Lower lobe of right lung (tissue), 2 donors: ENCODE measurements around the gene RASSF4. TPM values are rescaled to one million over a fixed set of nuclear protein-coding genes. Genes with fewer than 3 reads are reported as not detected.

Source experiments
- ATAC-seq, 2 donors: fragments of 200-7000 bp; cut with Tn5 transposase; one replicate each; pipeline ENCODE4 v1.9.1; 2020 to 2022; ENCODE audit warnings: mild to moderate bottlenecking in 2 of 2, moderate library complexity in 2 of 2
- DNase-seq: peaks from one replicate; pipeline ENCODE4 v3.0.0-alpha.2; 2020
- H3K27ac ChIP-seq: fragments of 200-600 bp; one replicate; pipeline ENCODE4 v1.8.0; 2022
- H3K27me3 ChIP-seq: fragments of 200-600 bp; one replicate; pipeline ENCODE4 v1.8.0; 2022; ENCODE audit warnings: low read depth
- H3K36me3 ChIP-seq: fragments of 200-600 bp; one replicate; pipeline ENCODE4 v1.8.0; 2022; ENCODE audit warnings: mild to moderate bottlenecking
- H3K4me1 ChIP-seq: fragments of 200-600 bp; one replicate; pipeline ENCODE4 v1.8.0; 2022
- H3K4me3 ChIP-seq: fragments of 200-600 bp; one replicate; pipeline ENCODE4 v1.8.0; 2022; ENCODE audit warnings: mild to moderate bottlenecking
- H3K9me3 ChIP-seq: fragments of 200-600 bp; one replicate; pipeline ENCODE4 v1.8.0; 2022
- intact Hi-C: fragments of 100-400 bp; cut with DNase I; formaldehyde crosslinking; loops from one replicate; pipeline ENCODE4 v1.11.0; 2022
- total RNA-seq: library from RNA; stranded (reverse); fragmentation: NEBNext Ultra II Directional; extraction: Animal tissue kit (Norgen Biotek cat#: 25700); gene quantifications from one replicate; pipeline ENCODE4 v1.2.1, GENCODE V29; 2021
- TF ChIP-seq, protein P1 (sequence below): fragments of 200-600 bp; IDR thresholded peaks from one replicate; pipeline ENCODE4 v1.8.0; 2022; ENCODE audit warnings: antibody characterized with exemption, mild to moderate bottlenecking
- donor health status: DM: no; HTN: yes; CAD: no; lungs with severe emphysema.

Gene RASSF4
- total RNA-seq, 1 donor from 2014 or later = 49.0 TPM

DNA sequence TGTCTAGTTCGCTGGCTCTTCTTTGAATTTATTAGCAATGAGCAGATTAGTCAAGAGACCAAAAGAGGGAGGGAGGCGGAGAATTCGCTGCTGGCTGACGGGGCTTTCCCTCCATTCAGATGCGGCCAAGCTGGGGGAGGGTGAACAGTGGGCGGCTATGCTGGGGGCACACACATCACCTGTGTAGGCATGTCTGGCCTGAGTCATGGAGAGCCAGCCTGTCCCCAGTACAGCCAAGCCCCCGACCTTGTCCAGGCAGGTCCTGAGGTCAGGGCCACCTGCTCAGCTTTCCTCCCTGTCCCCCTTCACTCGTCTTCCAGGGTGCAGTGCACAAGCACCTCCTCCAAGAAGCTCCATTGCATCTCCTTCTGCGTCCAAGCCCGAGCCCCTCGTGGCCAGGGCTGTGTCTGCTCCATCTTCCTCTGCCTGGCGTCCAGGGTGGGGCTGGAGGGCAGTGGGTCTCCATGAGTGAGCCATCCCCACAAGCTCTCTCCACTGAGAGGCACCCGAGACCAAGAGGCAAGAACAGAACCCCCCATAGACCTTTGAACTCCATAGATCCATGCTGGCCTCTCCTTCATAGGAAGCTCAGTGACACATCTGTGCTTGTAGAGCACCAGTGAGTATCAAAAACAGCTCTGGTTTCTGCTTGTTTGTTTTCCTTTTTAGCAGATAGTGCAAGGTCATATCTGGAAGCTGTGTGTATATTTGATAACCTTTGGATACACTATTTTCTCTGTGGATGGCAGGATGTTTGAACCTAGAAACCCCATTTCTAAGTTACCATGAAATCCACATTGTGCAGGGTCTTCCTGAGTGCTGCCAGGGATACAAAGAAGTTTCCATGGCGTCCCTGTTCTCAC is 20.9 kb downstream of the RASSF4 start:
- intact Hi-C loops = no loop called here
- ATAC-seq = no peak
- Histone ChIP-seq H3K4me1 (peaks cover 96% of the 10 kb centered on the region), H3K9me3 (no peaks in the 10 kb centered on the region), H3K4me3 (no peak overlapping the region), H3K27ac (peak overlapping the region; percentile 70), H3K27me3 (no peaks in the 10 kb centered on the region), H3K36me3 (peaks cover 33% of the 10 kb centered on the region)
- TF ChIP-seq, protein P1, sequence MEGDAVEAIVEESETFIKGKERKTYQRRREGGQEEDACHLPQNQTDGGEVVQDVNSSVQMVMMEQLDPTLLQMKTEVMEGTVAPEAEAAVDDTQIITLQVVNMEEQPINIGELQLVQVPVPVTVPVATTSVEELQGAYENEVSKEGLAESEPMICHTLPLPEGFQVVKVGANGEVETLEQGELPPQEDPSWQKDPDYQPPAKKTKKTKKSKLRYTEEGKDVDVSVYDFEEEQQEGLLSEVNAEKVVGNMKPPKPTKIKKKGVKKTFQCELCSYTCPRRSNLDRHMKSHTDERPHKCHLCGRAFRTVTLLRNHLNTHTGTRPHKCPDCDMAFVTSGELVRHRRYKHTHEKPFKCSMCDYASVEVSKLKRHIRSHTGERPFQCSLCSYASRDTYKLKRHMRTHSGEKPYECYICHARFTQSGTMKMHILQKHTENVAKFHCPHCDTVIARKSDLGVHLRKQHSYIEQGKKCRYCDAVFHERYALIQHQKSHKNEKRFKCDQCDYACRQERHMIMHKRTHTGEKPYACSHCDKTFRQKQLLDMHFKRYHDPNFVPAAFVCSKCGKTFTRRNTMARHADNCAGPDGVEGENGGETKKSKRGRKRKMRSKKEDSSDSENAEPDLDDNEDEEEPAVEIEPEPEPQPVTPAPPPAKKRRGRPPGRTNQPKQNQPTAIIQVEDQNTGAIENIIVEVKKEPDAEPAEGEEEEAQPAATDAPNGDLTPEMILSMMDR = no peak
- no peak for DNase-seq

DNA sequence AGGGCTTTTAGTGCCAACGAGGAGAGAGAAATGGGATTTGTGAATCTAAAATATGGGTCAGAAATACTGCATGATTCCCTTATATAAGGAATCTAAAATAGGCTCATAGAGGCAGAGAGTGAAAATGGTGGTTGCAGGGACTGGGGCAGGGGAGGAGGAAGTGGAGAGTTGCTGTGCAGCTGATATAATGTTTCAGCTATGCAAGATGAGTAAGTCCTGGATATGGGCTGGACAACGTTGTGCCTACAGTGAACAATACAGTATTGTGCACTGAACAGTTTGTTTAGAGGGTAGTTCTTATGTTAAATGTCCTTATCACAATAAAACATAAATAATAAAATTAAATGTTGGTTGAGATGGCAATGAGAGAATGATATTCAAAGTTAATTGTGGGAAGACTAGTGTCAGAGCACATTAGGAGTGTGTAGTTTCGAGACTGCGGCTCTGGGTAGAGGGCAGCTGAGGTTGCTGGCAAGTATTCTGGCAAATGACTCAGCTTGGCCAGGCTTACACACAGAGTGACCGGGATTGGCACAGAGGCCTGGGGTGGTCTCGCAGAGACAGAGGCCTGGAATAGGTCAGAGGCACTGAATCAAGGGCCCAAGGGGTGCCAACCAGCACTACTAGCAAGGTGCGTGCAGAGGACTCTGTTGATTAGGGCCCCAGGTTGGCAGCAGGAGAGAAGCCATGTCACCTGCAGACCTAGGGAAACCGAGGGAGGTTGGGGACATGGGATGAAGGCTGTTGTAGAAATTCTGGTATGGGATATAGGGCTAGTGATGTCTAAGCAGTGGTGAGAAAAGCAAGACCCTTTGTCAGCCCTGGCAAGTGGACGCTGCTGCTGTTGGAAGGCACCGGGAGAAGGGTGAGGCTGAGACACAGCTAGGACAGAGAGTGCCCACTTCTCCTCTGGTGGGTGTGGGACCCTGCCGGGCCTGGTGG is 21.8 kb downstream of the RASSF4 start:
- H3K9me3 ChIP-seq = no peaks in the 10 kb centered on the region
- DNase-seq (peak; percentile 42), ATAC-seq (no peak)
- no peaks in the 10 kb centered on the region for H3K27me3 ChIP-seq
- H3K4me3 ChIP-seq = no peak overlapping the region
- intact Hi-C loops = no loop called here
- H3K27ac ChIP-seq = peak overlapping the region; percentile 70
- H3K36me3 ChIP-seq = peaks cover 38% of the 10 kb centered on the region
- TF ChIP-seq, protein P1 = no peak
- peaks cover 96% of the 10 kb centered on the region for H3K4me1 ChIP-seq

DNA sequence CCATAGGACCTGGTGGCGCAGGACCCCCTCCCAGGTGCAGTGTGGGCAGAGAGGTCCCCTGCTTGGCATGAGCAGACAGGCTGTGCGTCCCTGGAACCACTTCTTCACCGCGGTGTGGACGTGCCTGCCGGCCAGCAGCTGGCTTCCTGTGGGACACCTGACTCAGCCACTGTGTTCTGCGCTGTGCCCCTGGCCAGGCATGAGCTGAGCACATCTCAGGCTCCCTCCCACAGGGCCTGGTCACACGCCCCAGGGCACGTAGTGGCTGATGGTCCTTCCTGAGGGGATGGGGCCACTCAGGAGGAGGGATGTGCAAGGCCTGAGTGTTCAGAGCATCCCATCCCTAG is 22.5 kb downstream of the RASSF4 start:
- H3K36me3 ChIP-seq = peaks cover 37% of the 10 kb centered on the region
- TF ChIP-seq, protein P1 = no peak
- peak; percentile 47 for DNase-seq
- no peak for ATAC-seq
- H3K9me3 ChIP-seq = no peaks in the 10 kb centered on the region
- peak overlapping the region; percentile 70 for H3K27ac ChIP-seq
- H3K4me3 ChIP-seq = no peak overlapping the region
- H3K27me3 ChIP-seq = no peaks in the 10 kb centered on the region
- intact Hi-C loops = no loop called here
- peaks cover 96% of the 10 kb centered on the region for H3K4me1 ChIP-seq

DNA sequence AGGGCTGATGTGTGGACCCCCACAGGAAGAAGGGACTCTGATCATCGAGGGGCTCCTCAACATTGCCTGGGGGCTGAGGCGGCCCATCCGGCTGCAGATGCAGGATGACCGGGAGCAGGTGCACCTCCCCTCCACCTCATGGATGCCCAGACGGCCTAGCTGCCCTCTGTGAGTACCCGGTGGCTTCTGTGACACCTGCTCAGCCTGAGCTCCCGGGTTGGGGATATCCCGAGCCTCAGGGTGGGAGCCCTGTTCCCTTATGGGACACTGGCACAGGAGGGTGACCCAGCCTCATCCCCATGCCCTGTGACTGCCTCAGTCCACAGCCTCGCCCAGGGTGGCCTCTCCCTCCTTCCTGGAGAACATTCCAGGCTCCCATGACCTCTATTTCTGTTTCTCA is 22.9 kb downstream of the RASSF4 start:
- TF ChIP-seq, protein P1 = no peak
- Histone ChIP-seq H3K9me3 (no peaks in the 10 kb centered on the region), H3K27me3 (no peaks in the 10 kb centered on the region), H3K4me1 (peaks cover 96% of the 10 kb centered on the region), H3K4me3 (no peak overlapping the region), H3K36me3 (peaks cover 33% of the 10 kb centered on the region), H3K27ac (peak overlapping the region; percentile 70)
- ATAC-seq (no peak), DNase-seq (peak; percentile 42)
- intact Hi-C loops = no loop called here

DNA sequence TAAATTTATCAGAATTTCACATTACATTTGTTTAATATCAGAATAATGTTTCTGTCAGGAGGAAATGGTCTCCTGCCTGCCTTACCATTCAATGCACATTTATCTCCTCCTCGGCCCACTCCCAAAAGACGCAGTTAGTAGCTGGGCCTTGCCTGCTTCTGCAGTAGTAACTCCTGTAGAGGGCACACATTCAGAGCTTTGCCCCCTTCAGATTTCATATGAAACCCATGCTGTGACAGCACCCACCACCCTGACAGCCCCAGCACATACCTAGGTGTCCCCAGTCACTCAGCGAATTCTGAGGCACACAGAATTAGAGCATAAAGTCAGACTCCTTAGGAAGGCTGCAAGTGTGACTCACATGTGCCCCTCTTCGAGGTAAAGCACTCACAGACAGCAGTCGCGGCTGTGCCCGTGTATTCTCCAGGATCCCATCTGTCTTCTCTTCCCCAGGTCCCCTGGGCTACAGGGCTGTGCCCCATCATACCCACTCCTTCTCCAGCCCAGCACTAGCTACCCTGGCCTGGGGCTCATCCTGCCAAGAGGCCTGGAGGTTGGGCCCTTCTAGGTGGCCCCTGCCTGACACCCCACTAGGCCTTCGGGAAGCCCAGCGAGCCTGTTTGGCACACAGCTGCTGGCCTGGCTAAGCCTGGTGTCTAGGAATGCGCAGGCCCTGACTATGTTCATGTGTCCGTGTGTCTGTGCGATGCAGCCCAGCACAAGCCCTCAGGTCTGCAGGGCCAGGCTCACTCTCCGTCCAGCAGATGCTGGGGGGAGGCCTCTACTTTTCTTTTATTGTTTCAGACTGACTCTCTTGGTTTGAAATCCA is 23.7 kb downstream of the RASSF4 start:
- DNase-seq (no peak), ATAC-seq (no peak)
- H3K4me3 ChIP-seq = no peak overlapping the region
- H3K36me3 ChIP-seq = peaks cover 30% of the 10 kb centered on the region
- TF ChIP-seq, protein P1 = no peak
- H3K27ac ChIP-seq = peak overlapping the region; percentile 72
- intact Hi-C loops = no loop called here
- H3K9me3 ChIP-seq = no peaks in the 10 kb centered on the region
- H3K4me1 ChIP-seq = peaks cover 88% of the 10 kb centered on the region
- no peaks in the 10 kb centered on the region for H3K27me3 ChIP-seq
